Testis (tissue), 3 donors: ENCODE data around the gene SOWAHA. TPM values are rescaled to one million over a fixed set of nuclear protein-coding genes. Genes with fewer than 3 reads are reported as not detected.

Source experiments
- DNase-seq: peaks from one replicate; pipeline ENCODE4 v3.0.0-alpha.2; 2019
- H3K27ac ChIP-seq, 2 donors: fragments of 200-600 bp; sonication (generic); one replicate each; pipeline ENCODE4 v1.5.1; 2019
- H3K27me3 ChIP-seq: fragments of 200-600 bp; sonication (generic); one replicate; pipeline ENCODE4 v1.5.1; 2019
- H3K36me3 ChIP-seq: fragments of 200-600 bp; sonication (generic); one replicate; pipeline ENCODE4 v1.5.1; 2017; ENCODE audit warnings: low read depth; ENCODE audit errors: missing control alignments
- H3K4me1 ChIP-seq: fragments of 200-600 bp; sonication (generic); one replicate; pipeline ENCODE4 v1.5.1; 2019
- H3K4me3 ChIP-seq, 2 donors: fragments of 200-600 bp; sonication (generic); one replicate each; pipeline ENCODE4 v1.5.1; 2017 to 2019
- H3K9me3 ChIP-seq: fragments of 200-600 bp; sonication (generic); one replicate; pipeline ENCODE4 v1.5.1; 2017
- CTCF ChIP-seq, 3 experiments: fragments of 450-650 bp in 2 of 3; fragments of 200-600 bp in 1 of 3; sonication (generic) in 1 of 3; IDR thresholded peaks; one replicate each; pipeline ENCODE4 v1.5.1; 2016 to 2019; ENCODE audit warnings: antibody characterized with exemption in 3 of 3, mild to moderate bottlenecking in 2 of 3, moderate library complexity in 1 of 3
- POLR2A ChIP-seq: fragments of 450-650 bp; IDR thresholded peaks from one replicate; pipeline ENCODE4 v1.6.1; 2017; ENCODE audit warnings: antibody characterized with exemption, mild to moderate bottlenecking, moderate library complexity
- WGBS, 2 donors: methylation state at CpG; one replicate each; pipeline ENCODE4 v1.1.5; 2018; 5-methylcytosine and 5-hydroxymethylcytosine counted together
- intact Hi-C: fragments of 100-400 bp; cut with DNase I; formaldehyde crosslinking; loops from one replicate; pipeline ENCODE4 v1.15.1; 2023; ENCODE audit warnings: low total_unique reads
- polyA plus RNA-seq: library from polyadenylated mRNA; stranded (reverse); fragments of 350-450 nt; fragmentation: Illumina TruSeq; extraction: RNeasy Lipid Tissue Mini Kit (QIAGEN cat#74804); gene quantifications from one replicate; pipeline ENCODE4 v1.2.3, GENCODE V29; 2014; ENCODE audit warnings: low read depth, low replicate concordance; ENCODE audit not compliant: insufficient read depth
- total RNA-seq, 2 donors: library from RNA; depleted of rRNA; stranded (reverse); fragments of >200 nt; gene quantifications; one replicate each; pipeline ENCODE4 v1.2.3, GENCODE V29; 2016

The SOWAHA gene
- total and polyA plus RNA-seq, 3 donors from 2014 or later: 0.46 to 1.3 (median 1.2) TPM

GRCh38 chr5:132825033-132825833, 12.1 kb downstream of the SOWAHA start:
- no peak for TF ChIP-seq CTCF (IDR thresholded peaks at IDR 0.05)
- TF ChIP-seq POLR2A: no peak
- Histone ChIP-seq H3K27me3 (no peaks in the 10 kb centered on the region), H3K27ac (no peak overlapping the region), H3K4me3 (peak overlapping the region in 1 of 2 donors; percentile 21), H3K36me3 (no peaks in the 10 kb centered on the region), H3K4me1 (peaks cover 9% of the 10 kb centered on the region), H3K9me3 (no peaks in the 10 kb centered on the region)
- intact Hi-C loops: no loop called here
- WGBS, 2 donors: 36 to 64% methylated on average over 25 to 40 of the region's 71 CpGs
- DNase-seq: no peak

DNA sequence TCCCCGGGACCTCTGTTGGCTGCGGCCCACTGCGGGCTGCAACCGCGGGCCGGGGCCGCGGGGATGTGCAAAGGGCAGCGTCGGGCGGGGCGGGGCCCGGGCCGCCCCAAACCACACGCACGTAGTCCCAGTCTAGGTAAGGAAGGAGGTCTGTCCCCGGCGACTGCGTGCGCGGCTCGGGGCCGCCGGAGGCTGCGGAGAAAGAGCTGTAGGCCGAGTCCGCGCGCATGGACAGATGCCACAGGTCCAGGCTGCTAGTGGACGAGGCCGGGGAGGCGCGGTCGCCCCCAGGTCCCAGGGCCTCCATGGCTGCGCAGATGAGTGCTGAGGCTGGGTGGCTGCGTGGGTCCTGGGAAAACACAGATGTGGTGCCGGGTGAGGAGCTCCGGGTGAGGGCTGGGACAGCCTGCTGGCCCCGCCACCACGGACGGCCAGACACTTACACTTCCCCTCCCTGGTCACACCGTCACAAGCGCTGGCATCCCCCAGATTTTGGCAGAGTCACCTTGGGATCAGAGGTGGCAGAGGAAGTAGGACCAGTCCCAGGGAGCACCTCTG, 12.8 kb downstream of the SOWAHA start:
- TF ChIP-seq POLR2A (no peak), CTCF (IDR thresholded peaks at IDR 0.05) (no peak)
- no peaks in the 10 kb centered on the region for H3K27me3 ChIP-seq
- H3K36me3 ChIP-seq: no peaks in the 10 kb centered on the region
- WGBS, 2 donors: 67% methylated on average over 43 of the region's 43 CpGs; no CpG with 5 or more reads in 1 of the 2 donors
- no peak for DNase-seq
- peak overlapping the region in 1 of 2 donors; percentile 21 for H3K4me3 ChIP-seq
- intact Hi-C loops: no loop called here
- peaks cover 9% of the 10 kb centered on the region for H3K4me1 ChIP-seq
- no peaks in the 10 kb centered on the region for H3K9me3 ChIP-seq
- H3K27ac ChIP-seq: no peak overlapping the region

- WGBS, 2 donors: 62 to 69% methylated on average over 6 of the region's 6 CpGs
- H3K9me3 ChIP-seq: no peaks in the 10 kb centered on the region
- no peaks in the 10 kb centered on the region for H3K36me3 ChIP-seq
- intact Hi-C loops: no loop called here
- H3K4me1 ChIP-seq: peaks cover 9% of the 10 kb centered on the region
- H3K27me3 ChIP-seq: no peaks in the 10 kb centered on the region
- no peak overlapping the region for H3K27ac ChIP-seq
- no peak for TF ChIP-seq CTCF (IDR thresholded peaks at IDR 0.05)
- TF ChIP-seq POLR2A: no peak
- DNase-seq: no peak
- H3K4me3 ChIP-seq: no peak overlapping the region
Measured at GRCh38 chr5:132826424-132827082, 13.5 kb downstream of the SOWAHA start.

- H3K4me3 ChIP-seq: no peak overlapping the region
- H3K4me1 ChIP-seq: peaks cover 9% of the 10 kb centered on the region
- no peaks in the 10 kb centered on the region for H3K27me3 ChIP-seq
- TF ChIP-seq CTCF (IDR thresholded peaks at IDR 0.05) (no peak), POLR2A (no peak)
- 85 to 100% methylated on average over 3 to 4 of the region's 4 CpGs for WGBS, 2 donors
- H3K36me3 ChIP-seq: no peaks in the 10 kb centered on the region
- intact Hi-C loops: no loop called here
- DNase-seq: no peak
- H3K9me3 ChIP-seq: no peaks in the 10 kb centered on the region
- no peak overlapping the region for H3K27ac ChIP-seq
Measured at GRCh38 chr5:132827943-132828673, 15.0 kb downstream of the SOWAHA start.
